Thyroid gland (tissue), 4 donors: ENCODE measurements around the gene IFIT2.

Experiments
- CTCF ChIP-seq, 6 experiments: fragments of 200-600 bp in 3 of 6; fragments of 450-650 bp in 3 of 6; sonication (generic) in 3 of 6; IDR thresholded peaks; one replicate each; pipeline ENCODE4 v1.5.1; 2016 to 2019; ENCODE audit warnings: antibody characterized with exemption in 6 of 6, mild to moderate bottlenecking in 2 of 6, inconsistent platforms in 1 of 6, moderate library complexity in 1 of 6
- POLR2A ChIP-seq, 2 donors: fragments of 450-650 bp; IDR thresholded peaks; one replicate each; pipeline ENCODE4 v1.6.1; 2017; ENCODE audit warnings: antibody characterized with exemption in 2 of 2, mild to moderate bottlenecking in 2 of 2, moderate library complexity in 1 of 2

GRCh38 chr10:89347701-89348457 lies 46.0 kb downstream of the IFIT2 start:
- TF ChIP-seq CTCF (IDR thresholded peaks at IDR 0.05) (no peak), POLR2A (IDR thresholded peaks at IDR 0.05) (no peak)
